Measurements from ENCODE around the gene NEU4. TPM values are rescaled to one million over a fixed set of nuclear protein-coding genes. Genes with fewer than 3 reads are reported as not detected.

NEU4 gene
- total RNA-seq, 1 donor from 2014 or later, result 0.14 TPM

- Mint-ChIP-seq H3K27ac (ENCODE audit: unreplicated experiment) (no peak overlapping the region), H3K27me3 (ENCODE audit: low read depth) (peaks cover 14% of the 10 kb centered on the region), H3K9me3 (no peaks in the 10 kb centered on the region), H3K36me3 (ENCODE audit: low read depth) (no peaks in the 10 kb centered on the region), H3K4me3 (no peak overlapping the region), H3K4me1 (peaks cover 14% of the 10 kb centered on the region)
- DNase-seq (ENCODE audit: low read depth, low spot score), result no peak
- TF ChIP-seq CTCF (conservative IDR thresholded peaks at IDR 0.05), result no peak
Measured at GRCh38 chr2:241849616-241850543, 40.9 kb downstream of the NEU4 start.

- DNase-seq (ENCODE audit: low read depth, low spot score), result no peak
- peaks cover 7% of the 10 kb centered on the region for H3K4me1 Mint-ChIP-seq
- peaks cover 7% of the 10 kb centered on the region for H3K27me3 Mint-ChIP-seq (ENCODE audit: low read depth)
- H3K36me3 Mint-ChIP-seq (ENCODE audit: low read depth), result no peaks in the 10 kb centered on the region
- no peak for TF ChIP-seq CTCF (conservative IDR thresholded peaks at IDR 0.05)
- H3K9me3 Mint-ChIP-seq, result no peaks in the 10 kb centered on the region
- H3K27ac Mint-ChIP-seq (ENCODE audit: unreplicated experiment), result no peak overlapping the region
- H3K4me3 Mint-ChIP-seq, result no peak overlapping the region
Measured at GRCh38 chr2:241850544-241851324, 41.7 kb downstream of the NEU4 start.

GRCh38 chr2:241851325-241852115 lies 42.5 kb downstream of the NEU4 start:
- DNase-seq (ENCODE audit: low read depth, low spot score), result no peak
- Mint-ChIP-seq H3K4me1 (peaks cover 2% of the 10 kb centered on the region), H3K9me3 (no peaks in the 10 kb centered on the region), H3K4me3 (no peak overlapping the region), H3K27me3 (ENCODE audit: low read depth) (peaks cover 2% of the 10 kb centered on the region), H3K27ac (ENCODE audit: unreplicated experiment) (no peak overlapping the region), H3K36me3 (ENCODE audit: low read depth) (no peaks in the 10 kb centered on the region)
- TF ChIP-seq CTCF (conservative IDR thresholded peaks at IDR 0.05), result no peak

- DNase-seq (ENCODE audit: low read depth, low spot score), result no peak
- no peaks in the 10 kb centered on the region for H3K9me3 Mint-ChIP-seq
- H3K27ac Mint-ChIP-seq (ENCODE audit: unreplicated experiment), result no peak overlapping the region
- H3K36me3 Mint-ChIP-seq (ENCODE audit: low read depth), result no peaks in the 10 kb centered on the region
- no peaks in the 10 kb centered on the region for H3K27me3 Mint-ChIP-seq (ENCODE audit: low read depth)
- no peaks in the 10 kb centered on the region for H3K4me1 Mint-ChIP-seq
- H3K4me3 Mint-ChIP-seq, result no peak overlapping the region
- TF ChIP-seq CTCF (conservative IDR thresholded peaks at IDR 0.05), result no peak
Measured at GRCh38 chr2:241852116-241852980, 43.4 kb downstream of the NEU4 start.
